GM23248 (cell line): ENCODE measurements around the gene XRCC4.

ENCODE experiments used
- EZH2 ChIP-seq: fragments of 200-600 bp; sonication (generic); IDR thresholded peaks from 2 replicates; pipeline ENCODE4 v1.6.1; 2018; ENCODE audit warnings: antibody characterized with exemption, mild to moderate bottlenecking; ENCODE audit not compliant: insufficient read depth, poor library complexity, severe bottlenecking
- EZH2phosphoT487 ChIP-seq: fragments of 200-600 bp; sonication (generic); IDR thresholded peaks from 2 replicates; pipeline ENCODE4 v1.6.1; 2018; ENCODE audit warnings: antibody characterized with exemption, moderate library complexity, mild to moderate bottlenecking, low read depth; ENCODE audit not compliant: insufficient read depth

- TF ChIP-seq EZH2 (no peak), EZH2phosphoT487 (no peak)
These were observed 48.2 kb downstream of the XRCC4 start for GRCh38 chr5:83125560-83125959.
